GM12878 (cell line): ENCODE data around the gene PRR11. TPM values are rescaled to one million over a fixed set of nuclear protein-coding genes. Genes with fewer than 3 reads are reported as not detected.

Source experiments
- ATAC-seq: fragments of 200-7000 bp; cut with Tn5 transposase; 3 replicates; pipeline ENCODE4 v1.9.1; 2020; ENCODE audit warnings: mild to moderate bottlenecking, moderate library complexity
- BruUV-seq: library from RNA; stranded (reverse); fragments of 400-500 nt; replicated peaks from 2 replicates; lab custom pipeline; 2021; lab: Mats Ljungman, UMichigan
- CTCF ChIA-PET: fragments of 300-600 bp; sonication (Branson Sonifier 250); formaldehyde crosslinking; extraction: SDS; loops from one replicate; lab custom pipeline; 2021; ENCODE audit warnings: inconsistent platforms; lab: Yijun Ruan, JAX
- POLR2A ChIA-PET: fragments of 350-600 bp; formaldehyde crosslinking; extraction: SDS; loops from one replicate; lab custom pipeline; 2021; ENCODE audit warnings: inconsistent platforms; lab: Charles Lee
- RAD21 ChIA-PET: fragments of 300-600 bp; sonication (Branson Sonifier 250); formaldehyde crosslinking; loops from one replicate; lab custom pipeline; 2023; ENCODE audit warnings: antibody characterized with exemption; ENCODE audit not compliant: unreplicated experiment; lab: Charles Lee
- SMC1A ChIA-PET: fragments of 300-600 bp; sonication (Branson Sonifier 250); formaldehyde crosslinking; loops from one replicate; lab custom pipeline; 2023; ENCODE audit not compliant: unreplicated experiment, uncharacterized antibody; lab: Charles Lee
- DNase-seq: peaks from one replicate; pipeline ENCODE4 v3.0.0-alpha.2; 2011; ENCODE audit warnings: low read depth, low spot score
- FAIRE-seq: peaks from 3 replicates; lab custom pipeline; 2011; peaks lifted over from hg19 to GRCh38; lab: Jason Lieb, UNC
- H2AFZ ChIP-seq: 2 replicates; pipeline ENCODE4 v1.6.0; 2011; ENCODE audit warnings: low read depth, low read length, control low read depth; ENCODE audit not compliant: control insufficient read depth
- H3K27ac ChIP-seq: 2 replicates; pipeline ENCODE4 v1.5.1; 2011; ENCODE audit warnings: control low read depth; ENCODE audit not compliant: control insufficient read depth, insufficient read depth
- H3K27me3 ChIP-seq, 2 experiments: replicated peaks in 1 of 2; 2 replicates each; pipeline versions ENCODE4 v1.6.0 to v1.6.1; 2011; ENCODE audit warnings: low read length in 1 of 2; ENCODE audit not compliant: control insufficient read depth in 2 of 2, insufficient read depth in 2 of 2
- H3K36me3 ChIP-seq, 2 experiments: 2 replicates each; pipeline ENCODE4 v1.5.1; 2011; ENCODE audit warnings: low read length in 1 of 2; ENCODE audit not compliant: control insufficient read depth in 2 of 2, insufficient read depth in 2 of 2
- H3K4me1 ChIP-seq: 2 replicates; pipeline ENCODE4 v1.6.1; 2011; ENCODE audit warnings: mild to moderate bottlenecking, low read length, moderate library complexity, mixed read lengths; ENCODE audit not compliant: control insufficient read depth, insufficient read depth
- H3K4me2 ChIP-seq: 2 replicates; pipeline ENCODE4 v1.6.0; 2011; ENCODE audit warnings: control low read depth; ENCODE audit not compliant: control insufficient read depth, insufficient read depth
- H3K4me3 ChIP-seq: fragments of 200-600 bp; sonication (generic); 2 replicates; pipeline ENCODE4 v1.5.1; 2016
- H3K79me2 ChIP-seq: 2 replicates; pipeline ENCODE4 v1.6.0; 2011; ENCODE audit warnings: low read length; ENCODE audit not compliant: control insufficient read depth, insufficient read depth
- H3K9ac ChIP-seq: 2 replicates; pipeline ENCODE4 v1.8.0; 2011; ENCODE audit warnings: low read length, control low read depth, mixed read lengths; ENCODE audit not compliant: control insufficient read depth, insufficient read depth
- H3K9me3 ChIP-seq: replicated peaks from 3 replicates; pipeline ENCODE4 v1.5.1; 2011; ENCODE audit warnings: mild to moderate bottlenecking, low read length; ENCODE audit not compliant: control insufficient read depth, insufficient read depth
- H4K20me1 ChIP-seq: 2 replicates; pipeline ENCODE4 v1.6.0; 2011; ENCODE audit not compliant: control insufficient read depth, insufficient read depth
- CBX5 ChIP-seq: sonication (generic); IDR thresholded peaks from 2 replicates; pipeline ENCODE4 v1.6.1; 2016; ENCODE audit warnings: low read depth, moderate library complexity, mild to moderate bottlenecking, inconsistent platforms
- IKZF1 ChIP-seq: fragments of 450-650 bp; conservative IDR thresholded peaks from 2 replicates; pipeline ENCODE4 v1.6.1; 2017; ENCODE audit warnings: antibody characterized with exemption, mild to moderate bottlenecking
- NBN ChIP-seq: fragments of 450-650 bp; IDR thresholded peaks from 2 replicates; pipeline ENCODE4 v1.6.1; 2016
- PAX5 ChIP-seq: IDR thresholded peaks from 2 replicates; pipeline ENCODE4 v1.6.1; 2011; ENCODE audit warnings: low read depth, low read length, borderline replicate concordance
- PAX8 ChIP-seq: fragments of 450-650 bp; IDR thresholded peaks from 2 replicates; pipeline ENCODE4 v1.6.1; 2017; ENCODE audit warnings: mild to moderate bottlenecking, moderate library complexity
- SMARCA5 ChIP-seq: fragments of 450-650 bp; IDR thresholded peaks from 2 replicates; pipeline ENCODE4 v1.6.1; 2017; ENCODE audit warnings: mild to moderate bottlenecking
- SP1 ChIP-seq: IDR thresholded peaks from one replicate; pipeline ENCODE4 v1.6.1; 2011; ENCODE audit warnings: low read depth, low read length
- WRNIP1 ChIP-seq: IDR thresholded peaks from 2 replicates; pipeline ENCODE4 v1.6.1; 2011; ENCODE audit warnings: low read depth, low read length, improper control_type of control experiment, borderline replicate concordance
- ZNF24 ChIP-seq: fragments of 450-650 bp; IDR thresholded peaks from 2 replicates; pipeline ENCODE4 v1.6.1; 2017; ENCODE audit warnings: antibody characterized with exemption, mild to moderate bottlenecking
- ZNF384 ChIP-seq: IDR thresholded peaks from 2 replicates; pipeline ENCODE4 v1.6.1; 2012; ENCODE audit warnings: low read depth, mild to moderate bottlenecking, low read length, improper control_type of control experiment, borderline replicate concordance
- WGBS: methylation state at CpG from one replicate; pipeline ENCODE4 v1.1.6; 2016; ENCODE audit warnings: low lambda C conversion rate; ENCODE audit not compliant: insufficient replicate concordance, insufficient coverage; ENCODE audit errors: missing lambda C conversion rate; 5-methylcytosine and 5-hydroxymethylcytosine counted together
- in situ Hi-C: fragments of 300-500 bp; cut with MboI; formaldehyde crosslinking; loops from 9 replicates; pipeline ENCODE4 v1.14.3; 2018; ENCODE audit warnings: mixed read lengths
- intact Hi-C: fragments of 100-400 bp; cut with micrococcal nuclease; formaldehyde crosslinking; loops from one replicate; pipeline ENCODE4 v1.14.2; 2022; ENCODE audit not compliant: unreplicated experiment
- polyA plus RNA-seq, 11 experiments: library from polyadenylated mRNA; depleted of rRNA in 4 of 11; unstranded in 6 of 11; stranded (reverse) in 5 of 11; fragments of >200 nt; fragmentation: Nextera tagmentation in 4 of 11; fragmentation: Illumina TruSeq in 1 of 11; extraction: Ambion mirVana in 4 of 11; extraction: Trizol in 1 of 11; gene quantifications; 1 replicate in 1 of 11; 2 replicates in 10 of 11; pipeline versions ENCODE4 v1.2.1 to v1.2.3, GENCODE V29; 2011 to 2016; ENCODE audit warnings: inconsistent platforms in 2 of 11, missing spikeins in 2 of 11, low read depth in 1 of 11
- total RNA-seq, 4 experiments: library from RNA; depleted of rRNA in 3 of 4; stranded (reverse); fragments of >200 nt in 3 of 4; fragmentation: Illumina TruSeq in 1 of 4; extraction: Trizol in 1 of 4; gene quantifications; 2 replicates each; pipeline versions ENCODE4 v1.2.1 to v1.2.3, GENCODE V29; 2013 to 2021
- TF ChIP-seq, protein P1 (sequence below): fragments of 450-650 bp; conservative IDR thresholded peaks from 2 replicates; pipeline ENCODE4 v1.6.1; 2017; ENCODE audit warnings: mild to moderate bottlenecking, moderate library complexity
- TF ChIP-seq, protein P2 (sequence below): fragments of 450-650 bp; IDR thresholded peaks from 2 replicates; pipeline ENCODE4 v1.6.1; 2018; ENCODE audit warnings: mild to moderate bottlenecking, low read depth, moderate library complexity; ENCODE audit not compliant: partially characterized antibody

Gene PRR11
- total and polyA plus RNA-seq, 10 of the 15 experiments (the other 5 are each of a cell fraction or from before 2014, with no cell fraction given): 20.8 to 97.0 (median 48.3) TPM

DNA sequence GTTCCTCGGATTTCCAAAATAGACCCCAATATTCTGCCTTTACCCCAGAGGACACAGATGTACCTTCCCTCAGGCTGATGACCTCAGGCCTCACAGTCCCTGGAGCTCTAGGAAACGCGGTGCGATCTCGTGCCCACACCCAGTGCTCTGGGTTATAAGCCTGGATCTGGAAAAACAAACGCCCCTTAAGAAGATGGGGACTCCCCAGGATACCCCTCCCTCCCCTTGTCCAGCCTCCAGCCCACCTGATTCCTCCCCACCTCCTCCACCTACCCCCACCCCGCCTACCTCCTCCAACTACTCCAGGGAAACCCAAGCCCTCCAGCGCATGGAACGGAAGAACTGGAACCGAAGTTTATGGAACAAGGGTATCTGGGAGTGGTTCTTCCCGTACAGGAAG lies 19.1 kb downstream of the PRR11 start:
- POLR2A ChIA-PET: no interaction called here
- BruUV-seq: no TSS peak
- intact Hi-C loops (no loop called here), in situ Hi-C loops (no loop called here)
- Histone ChIP-seq H2AFZ (no peak overlapping the region), H4K20me1 (no peaks in the 10 kb centered on the region), H3K79me2 (no peaks in the 10 kb centered on the region), H3K4me3 (no peak overlapping the region), H3K9me3 (no peaks in the 10 kb centered on the region; the same call in 2 of the 3 replicates), H3K4me2 (no peak overlapping the region), H3K4me1 (no peaks in the 10 kb centered on the region), H3K36me3 (peaks cover 12 to 18% of the 10 kb centered on the region in 2 experiments), H3K27me3 (no peaks in the 10 kb centered on the region), H3K9ac (no peak overlapping the region), H3K27ac (no peak overlapping the region)
- 100% methylated on average over 9 of the region's 11 CpGs for WGBS
- RAD21 ChIA-PET: interaction anchor here (1.1 kb wide), 1 partner anchor 23 kb away, joined by 3 read pairs; no protein-coding TSS in a partner anchor
- CTCF ChIA-PET: no interaction called here
- TF ChIP-seq CBX5 (no peak), SMARCA5 (no peak), PAX5 (no peak), IKZF1 (no peak), ZNF384 (no peak), NBN (no peak), ZNF24 (no peak), SP1 (no peak), PAX8 (no peak), WRNIP1 (no peak)
- TF ChIP-seq, protein P1, sequence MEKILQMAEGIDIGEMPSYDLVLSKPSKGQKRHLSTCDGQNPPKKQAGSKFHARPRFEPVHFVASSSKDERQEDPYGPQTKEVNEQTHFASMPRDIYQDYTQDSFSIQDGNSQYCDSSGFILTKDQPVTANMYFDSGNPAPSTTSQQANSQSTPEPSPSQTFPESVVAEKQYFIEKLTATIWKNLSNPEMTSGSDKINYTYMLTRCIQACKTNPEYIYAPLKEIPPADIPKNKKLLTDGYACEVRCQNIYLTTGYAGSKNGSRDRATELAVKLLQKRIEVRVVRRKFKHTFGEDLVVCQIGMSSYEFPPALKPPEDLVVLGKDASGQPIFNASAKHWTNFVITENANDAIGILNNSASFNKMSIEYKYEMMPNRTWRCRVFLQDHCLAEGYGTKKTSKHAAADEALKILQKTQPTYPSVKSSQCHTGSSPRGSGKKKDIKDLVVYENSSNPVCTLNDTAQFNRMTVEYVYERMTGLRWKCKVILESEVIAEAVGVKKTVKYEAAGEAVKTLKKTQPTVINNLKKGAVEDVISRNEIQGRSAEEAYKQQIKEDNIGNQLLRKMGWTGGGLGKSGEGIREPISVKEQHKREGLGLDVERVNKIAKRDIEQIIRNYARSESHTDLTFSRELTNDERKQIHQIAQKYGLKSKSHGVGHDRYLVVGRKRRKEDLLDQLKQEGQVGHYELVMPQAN: no peak
- TF ChIP-seq, protein P2, sequence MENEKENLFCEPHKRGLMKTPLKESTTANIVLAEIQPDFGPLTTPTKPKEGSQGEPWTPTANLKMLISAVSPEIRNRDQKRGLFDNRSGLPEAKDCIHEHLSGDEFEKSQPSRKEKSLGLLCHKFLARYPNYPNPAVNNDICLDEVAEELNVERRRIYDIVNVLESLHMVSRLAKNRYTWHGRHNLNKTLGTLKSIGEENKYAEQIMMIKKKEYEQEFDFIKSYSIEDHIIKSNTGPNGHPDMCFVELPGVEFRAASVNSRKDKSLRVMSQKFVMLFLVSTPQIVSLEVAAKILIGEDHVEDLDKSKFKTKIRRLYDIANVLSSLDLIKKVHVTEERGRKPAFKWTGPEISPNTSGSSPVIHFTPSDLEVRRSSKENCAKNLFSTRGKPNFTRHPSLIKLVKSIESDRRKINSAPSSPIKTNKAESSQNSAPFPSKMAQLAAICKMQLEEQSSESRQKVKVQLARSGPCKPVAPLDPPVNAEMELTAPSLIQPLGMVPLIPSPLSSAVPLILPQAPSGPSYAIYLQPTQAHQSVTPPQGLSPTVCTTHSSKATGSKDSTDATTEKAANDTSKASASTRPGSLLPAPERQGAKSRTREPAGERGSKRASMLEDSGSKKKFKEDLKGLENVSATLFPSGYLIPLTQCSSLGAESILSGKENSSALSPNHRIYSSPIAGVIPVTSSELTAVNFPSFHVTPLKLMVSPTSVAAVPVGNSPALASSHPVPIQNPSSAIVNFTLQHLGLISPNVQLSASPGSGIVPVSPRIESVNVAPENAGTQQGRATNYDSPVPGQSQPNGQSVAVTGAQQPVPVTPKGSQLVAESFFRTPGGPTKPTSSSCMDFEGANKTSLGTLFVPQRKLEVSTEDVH: no peak
- SMC1A ChIA-PET: no interaction called here
- no peak for FAIRE-seq
- ATAC-seq: no peak
- no peak for DNase-seq
